Right ventricle myocardium inferior (tissue), 1 donor: ENCODE results near the gene GRIPAP1. TPM values are rescaled to one million over a fixed set of nuclear protein-coding genes. Genes with fewer than 3 reads are reported as not detected.
A peak's percentile ranks its signal among the peaks of the same experiment; 100 is the strongest.

Source experiments
- ATAC-seq: fragments of 200-7000 bp; cut with Tn5 transposase; one replicate; pipeline ENCODE4 v1.9.1; 2020; ENCODE audit warnings: mild to moderate bottlenecking, moderate library complexity
- DNase-seq: peaks from one replicate; pipeline ENCODE4 v3.0.0; 2021; ENCODE audit errors: missing footprints
- intact Hi-C: fragments of 100-400 bp; cut with DNase I; formaldehyde crosslinking; loops from one replicate; pipeline ENCODE4 v1.11.0; 2022
- long read RNA-seq: library from polyadenylated mRNA; unstranded; transcript quantifications from one replicate; pipeline ENCODE4 v2.0.0, GENCODE V29; 2021
- total RNA-seq: library from RNA; stranded (reverse); fragmentation: NEBNext Ultra II Directional; extraction: Animal tissue kit (Norgen Biotek cat#: 25700); gene quantifications from one replicate; pipeline ENCODE4 v1.2.1, GENCODE V29; 2021
- donor health status: DM: no; HTN: yes; CAD: no; lungs with severe emphysema.

GRIPAP1 gene, protein sequence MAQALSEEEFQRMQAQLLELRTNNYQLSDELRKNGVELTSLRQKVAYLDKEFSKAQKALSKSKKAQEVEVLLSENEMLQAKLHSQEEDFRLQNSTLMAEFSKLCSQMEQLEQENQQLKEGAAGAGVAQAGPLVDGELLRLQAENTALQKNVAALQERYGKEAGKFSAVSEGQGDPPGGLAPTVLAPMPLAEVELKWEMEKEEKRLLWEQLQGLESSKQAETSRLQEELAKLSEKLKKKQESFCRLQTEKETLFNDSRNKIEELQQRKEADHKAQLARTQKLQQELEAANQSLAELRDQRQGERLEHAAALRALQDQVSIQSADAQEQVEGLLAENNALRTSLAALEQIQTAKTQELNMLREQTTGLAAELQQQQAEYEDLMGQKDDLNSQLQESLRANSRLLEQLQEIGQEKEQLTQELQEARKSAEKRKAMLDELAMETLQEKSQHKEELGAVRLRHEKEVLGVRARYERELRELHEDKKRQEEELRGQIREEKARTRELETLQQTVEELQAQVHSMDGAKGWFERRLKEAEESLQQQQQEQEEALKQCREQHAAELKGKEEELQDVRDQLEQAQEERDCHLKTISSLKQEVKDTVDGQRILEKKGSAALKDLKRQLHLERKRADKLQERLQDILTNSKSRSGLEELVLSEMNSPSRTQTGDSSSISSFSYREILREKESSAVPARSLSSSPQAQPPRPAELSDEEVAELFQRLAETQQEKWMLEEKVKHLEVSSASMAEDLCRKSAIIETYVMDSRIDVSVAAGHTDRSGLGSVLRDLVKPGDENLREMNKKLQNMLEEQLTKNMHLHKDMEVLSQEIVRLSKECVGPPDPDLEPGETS
- total RNA-seq, result 20.1 TPM
- long read RNA-seq, transcript GRIPAP1-201 (26 exons, 3,031 nt), result major isoform, 15 of 36 reads
- long read RNA-seq, partial matches to known transcripts, result 10 of 36 reads
- long read RNA-seq, other reads (novel, unspliced or antisense), result 11 of 36 reads

DNA sequence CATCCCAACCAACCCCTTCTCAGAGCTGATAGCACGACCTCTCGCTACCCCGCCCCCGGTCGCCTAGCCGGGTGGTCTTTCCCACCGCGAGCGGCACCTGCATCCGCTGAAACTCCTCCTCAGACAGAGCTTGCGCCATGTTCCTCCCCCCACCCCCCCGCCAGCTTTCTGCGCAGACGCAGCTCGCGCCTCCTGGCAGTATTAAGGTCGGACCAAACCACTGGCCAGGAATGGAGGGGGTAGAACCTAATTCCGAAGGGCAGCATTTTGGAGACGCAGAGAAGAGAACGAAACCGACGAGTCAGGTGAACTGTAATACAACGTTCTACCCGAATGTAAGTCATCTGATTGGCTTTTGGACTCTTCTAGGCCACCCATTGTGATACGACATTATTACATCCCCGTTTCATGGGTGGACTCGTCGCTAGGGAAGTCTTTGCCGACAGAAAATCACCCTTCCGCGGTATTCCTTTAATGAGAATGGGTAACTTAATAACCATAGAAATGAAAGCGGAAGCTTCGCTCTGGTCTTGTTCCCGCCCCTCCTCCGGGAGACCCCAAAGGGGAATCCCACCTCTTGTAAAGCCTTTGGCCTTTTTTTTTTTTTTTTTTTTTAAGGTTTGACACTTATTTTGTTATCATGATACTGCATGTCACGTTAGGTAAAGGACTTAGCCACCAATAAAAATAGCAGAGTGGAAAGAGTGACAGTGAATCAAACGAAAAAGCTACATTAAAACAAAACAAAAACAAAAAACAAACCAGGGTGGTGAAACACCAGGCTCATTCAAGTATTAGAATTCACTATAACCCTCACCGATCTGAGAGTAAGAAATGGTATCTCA is at the start of gene GRIPAP1:
Gene GRIPAP1 (minus strand): TSS at position 174 of the 845 bp plus-strand sequence. CDS start 35 bp downstream, at position 139.
- ATAC-seq (peak; percentile 93), DNase-seq (peak; percentile 83)
- intact Hi-C loops, result loop anchor here (5.0 kb wide), 1 partner anchor 40 kb away; the partner anchor contains the start of gene TFE3

DNA sequence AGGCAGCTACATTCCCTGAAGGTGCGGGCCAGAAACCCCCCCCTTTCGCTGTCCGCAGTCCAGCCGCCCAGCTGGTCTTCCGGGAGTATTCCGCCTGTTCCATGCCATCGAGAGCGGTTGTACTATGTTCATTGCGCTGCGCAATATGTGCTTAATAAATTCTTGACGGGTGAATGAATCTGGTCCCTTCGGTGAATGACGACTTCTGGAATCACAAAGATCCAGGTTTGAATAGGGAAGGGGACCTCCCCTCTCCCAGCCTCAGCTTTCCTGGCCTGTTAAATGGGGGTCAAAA is 41.9 kb upstream of the GRIPAP1 start:
- intact Hi-C loops, result loop anchor here (5.0 kb wide), 2 partner anchors 42 to 87 kb away; partner anchors contain the start of genes GRIPAP1 and OTUD5
- ATAC-seq, result no peak
- DNase-seq, result no peak

DNA sequence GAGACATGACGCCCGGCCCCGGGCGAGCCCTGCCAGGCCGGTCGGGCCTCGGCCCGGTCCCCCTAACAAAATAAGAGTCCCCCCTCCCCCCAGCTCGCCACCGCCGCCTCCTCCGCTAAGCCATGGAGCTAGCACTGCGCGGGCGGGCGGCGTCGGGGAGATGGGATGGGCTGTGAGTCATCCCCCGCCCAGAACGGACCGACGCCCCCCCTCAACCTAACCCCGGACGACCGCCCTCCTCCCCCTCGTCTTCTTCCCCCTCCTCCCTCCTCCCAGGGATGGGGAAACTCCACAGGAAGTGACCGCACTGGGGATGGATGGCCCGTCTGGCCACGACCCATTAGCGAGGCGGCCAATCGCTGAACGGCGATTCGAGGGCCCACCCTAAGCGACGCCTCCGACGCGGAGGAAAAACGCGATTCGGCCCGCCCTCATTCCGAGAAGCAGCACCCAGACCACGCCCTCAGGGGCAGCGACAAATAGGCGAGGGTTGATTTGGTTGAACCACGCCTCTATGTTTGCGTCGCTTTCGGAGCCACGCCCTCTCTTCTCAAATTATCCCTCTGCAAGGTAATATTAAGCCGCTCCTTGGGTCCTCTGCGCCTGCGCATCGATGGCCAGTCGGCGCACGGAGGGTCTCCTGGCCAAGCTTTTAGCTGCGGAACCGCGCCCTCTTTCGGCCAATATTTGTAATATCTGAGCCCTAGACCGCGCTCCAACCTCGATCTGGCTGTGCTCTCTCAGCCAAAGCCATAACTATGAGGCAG is 41.3 kb upstream of the GRIPAP1 start, which contains the start of gene TFE3:
Gene TFE3 (minus strand): TSS at position 138 of the 767 bp plus-strand sequence. CDS start 131 bp downstream, at position 7.
- intact Hi-C loops, result loop anchor here (5.0 kb wide), 2 partner anchors 41 to 86 kb away; partner anchors contain the start of genes GRIPAP1 and OTUD5
- DNase-seq (peak; percentile 99), ATAC-seq (peak; percentile 94)

DNA sequence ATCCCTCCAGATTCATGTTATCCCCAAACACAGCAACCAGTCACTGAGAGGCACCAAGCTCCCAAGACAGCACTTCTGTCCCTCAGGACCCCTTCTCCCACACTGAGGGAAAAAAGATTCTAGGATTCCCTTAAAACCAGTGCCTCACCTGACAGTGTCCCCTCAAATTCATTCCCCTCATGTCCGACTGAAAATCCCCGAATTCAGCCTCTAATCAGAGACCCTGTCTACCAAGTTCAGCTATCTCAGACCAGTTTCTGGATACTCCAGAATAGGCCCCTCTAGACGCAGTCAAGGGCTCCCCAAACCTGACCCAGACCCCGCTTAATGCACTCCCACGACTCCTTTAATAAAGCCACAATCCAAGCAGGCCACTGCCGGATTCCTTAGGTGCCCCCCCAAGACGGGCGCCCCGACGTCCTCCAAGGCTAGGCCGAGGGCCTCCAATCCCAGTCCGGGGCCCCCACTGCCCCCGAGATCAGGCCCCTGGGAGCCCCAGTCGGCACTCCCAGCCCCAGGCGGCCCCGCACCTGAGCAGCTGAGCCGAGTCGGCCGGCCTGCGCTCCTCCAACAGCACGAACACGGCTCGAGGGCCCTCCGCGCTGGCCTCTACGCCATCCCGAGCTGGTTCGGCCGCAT is 40.6 kb upstream of the GRIPAP1 start:
- no peak for ATAC-seq
- intact Hi-C loops, result loop anchor here (5.0 kb wide), 2 partner anchors 40 to 85 kb away; partner anchors contain the start of genes GRIPAP1 and OTUD5
- no peak for DNase-seq

DNA sequence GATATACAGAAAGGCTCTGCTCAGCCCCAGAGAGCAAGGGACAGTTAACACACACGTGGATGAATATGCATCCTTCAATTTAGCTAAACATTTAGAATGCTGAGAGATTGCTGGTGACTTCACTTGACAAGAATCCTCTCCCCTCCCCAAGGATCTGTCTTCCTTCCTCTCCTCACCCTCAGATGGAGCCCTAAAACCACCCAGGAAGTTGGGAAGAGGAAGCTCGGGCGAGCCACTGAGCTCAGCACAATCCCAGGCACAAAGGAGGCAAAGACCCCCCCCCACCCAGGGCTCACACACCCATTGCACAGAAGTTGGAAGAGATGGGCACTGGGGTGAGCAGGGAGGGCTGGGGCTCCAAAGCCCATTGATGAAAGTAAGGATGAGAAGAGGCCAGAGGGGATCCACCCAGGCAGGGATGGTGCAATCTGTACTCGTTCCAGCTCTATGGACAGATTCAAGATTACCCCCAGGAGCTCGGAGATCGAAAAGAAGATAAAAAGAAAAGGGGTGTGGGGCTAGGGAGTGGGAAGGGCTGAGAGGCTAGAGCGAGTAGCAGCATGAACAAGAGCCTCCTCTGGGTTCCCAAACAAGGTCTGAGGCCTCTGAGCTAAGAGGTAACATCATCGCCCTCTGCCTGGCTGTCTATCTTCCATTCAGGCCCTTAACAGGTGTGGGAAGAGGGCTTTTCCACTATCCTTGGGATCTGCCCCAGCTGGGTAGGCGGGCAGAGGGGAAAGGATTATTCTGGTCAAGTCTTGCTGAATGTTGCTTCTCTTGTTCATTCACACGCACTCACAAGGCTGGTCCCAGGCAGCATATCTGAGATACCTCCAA is 39.9 kb upstream of the GRIPAP1 start:
- intact Hi-C loops, result loop anchor here (5.0 kb wide), 2 partner anchors 40 to 85 kb away; partner anchors contain the start of genes GRIPAP1 and OTUD5
- ATAC-seq, result no peak
- no peak for DNase-seq

DNA sequence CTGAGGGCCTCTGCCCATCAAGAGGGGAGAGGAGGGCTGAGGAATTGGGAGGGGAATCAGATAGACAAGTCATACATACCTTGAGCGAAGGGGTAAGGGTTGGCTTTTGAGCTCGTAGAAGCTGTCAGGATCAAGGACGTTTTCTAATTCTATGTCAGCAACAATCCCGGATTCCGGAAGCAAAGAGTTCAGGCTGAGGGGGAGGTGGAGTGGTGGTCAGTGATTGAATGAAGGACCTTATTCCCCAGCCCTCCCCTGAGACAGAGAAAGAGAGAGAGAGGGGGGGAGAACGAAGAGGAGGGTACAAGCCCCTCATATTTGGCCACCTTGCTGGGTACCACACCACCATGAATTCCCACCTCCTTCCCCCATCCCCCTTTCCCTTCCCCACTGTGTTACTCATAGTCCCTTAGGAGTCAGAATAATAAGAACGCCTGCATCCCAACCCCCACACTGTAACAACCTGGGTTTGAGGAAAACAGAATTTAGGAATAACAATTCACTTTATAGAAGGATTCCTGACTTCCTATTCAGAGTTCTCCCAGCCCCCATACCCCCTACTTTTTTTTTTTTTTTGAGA is 38.4 kb upstream of the GRIPAP1 start:
- DNase-seq (no peak), ATAC-seq (no peak)
- intact Hi-C loops, result loop anchor here (5.0 kb wide), 2 partner anchors 38 to 83 kb away; partner anchors contain the start of genes GRIPAP1 and OTUD5

DNA sequence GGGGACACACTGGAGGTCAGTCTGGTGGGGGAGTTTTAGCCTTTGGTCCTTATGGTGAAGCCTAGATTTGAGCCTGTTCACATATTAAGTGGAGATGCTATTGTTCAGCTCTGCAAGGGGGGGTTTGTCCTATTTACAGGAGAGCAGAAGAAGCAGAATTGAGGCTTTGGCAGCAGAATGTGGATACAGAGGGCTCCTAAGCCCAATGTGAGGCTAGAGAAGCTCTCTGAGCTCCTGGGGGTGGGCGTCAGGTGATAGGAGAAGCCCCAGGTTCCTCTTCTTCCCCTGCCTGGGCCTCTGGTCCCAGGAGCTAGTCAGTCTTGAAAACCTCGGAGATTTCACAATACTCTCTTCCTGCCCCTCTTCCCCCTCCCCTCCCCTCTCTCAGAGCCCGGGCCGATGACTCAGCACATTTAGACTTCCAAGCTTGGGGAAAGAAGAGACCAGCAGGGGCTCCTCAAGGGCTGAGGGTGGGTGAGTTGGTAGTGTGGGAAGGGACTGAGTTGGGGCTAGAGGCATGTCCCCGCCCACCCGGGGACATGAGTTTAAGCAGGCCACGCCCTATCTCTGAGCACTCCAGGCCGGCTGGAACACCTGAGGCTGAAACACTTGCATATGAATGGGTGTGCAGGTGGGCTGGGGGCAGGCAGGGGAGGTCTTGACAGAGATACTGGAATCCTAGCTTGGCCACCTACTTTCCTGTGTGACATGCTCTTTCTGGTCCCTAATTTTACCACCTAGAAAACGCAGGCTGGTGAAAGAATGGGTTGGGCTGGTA is 37.7 kb upstream of the GRIPAP1 start:
- intact Hi-C loops, result loop anchor here (5.0 to 10.0 kb wide), 3 partner anchors 37 to 82 kb away; partner anchors contain the start of genes GRIPAP1 and OTUD5
- ATAC-seq (peak; percentile 26), DNase-seq (peak; percentile 82)

DNA sequence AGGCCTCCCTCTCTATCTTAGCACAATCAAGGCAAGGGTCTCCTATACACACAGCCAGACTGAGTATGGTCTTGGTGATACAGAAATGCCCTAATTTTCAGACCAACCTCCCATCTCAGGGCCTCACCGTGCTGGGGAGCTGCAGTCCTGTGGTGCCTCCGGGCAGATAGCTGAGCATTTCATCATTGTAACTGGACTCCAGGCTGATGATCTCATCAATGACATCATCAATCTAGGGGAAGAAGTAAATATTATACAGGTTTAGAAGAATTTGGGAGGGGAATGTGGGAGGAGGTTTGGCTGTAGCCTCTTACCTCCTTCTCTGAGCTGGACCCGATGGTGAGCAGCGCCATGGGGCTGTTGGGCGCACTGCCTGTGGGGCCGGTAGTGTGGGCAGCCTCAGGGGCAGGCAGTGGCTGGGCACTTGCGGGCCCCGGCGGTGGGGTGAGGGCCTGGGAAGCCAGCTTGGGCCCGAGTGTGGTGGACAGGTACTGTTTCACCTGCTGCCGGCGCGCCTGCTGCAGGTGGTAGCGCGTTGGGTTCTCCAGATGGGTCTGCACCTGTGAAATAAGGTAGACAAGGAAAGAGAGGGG is 35.9 kb upstream of the GRIPAP1 start:
- no peak for DNase-seq
- no peak for ATAC-seq
- intact Hi-C loops, result loop anchor here (10.0 kb wide), 1 partner anchor 53 kb away; no protein-coding TSS in a partner anchor

DNA sequence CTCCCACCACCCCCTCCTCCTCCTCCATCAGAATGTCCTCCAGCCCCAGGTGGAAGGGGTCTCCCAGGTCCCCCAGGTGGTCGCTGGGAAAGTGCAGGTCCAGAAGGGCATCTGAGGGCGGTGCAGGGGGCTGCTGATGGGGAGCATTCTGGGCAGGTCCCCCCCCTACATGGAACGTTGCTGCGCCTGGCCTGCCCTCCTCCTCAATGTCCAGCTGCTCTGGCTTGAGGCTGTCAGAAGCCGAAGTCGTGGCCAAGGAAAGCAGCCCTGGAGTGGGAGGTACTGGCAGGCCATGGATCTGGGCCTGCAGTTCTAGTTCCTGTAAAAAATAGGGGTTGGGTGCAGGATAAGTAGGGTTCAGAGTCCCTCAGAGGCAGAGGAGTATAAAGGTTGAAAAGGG is 28.2 kb upstream of the GRIPAP1 start:
- DNase-seq (no peak), ATAC-seq (no peak)
- intact Hi-C loops, result loop anchor here (10.0 kb wide), 1 partner anchor 45 kb away; no protein-coding TSS in a partner anchor

DNA sequence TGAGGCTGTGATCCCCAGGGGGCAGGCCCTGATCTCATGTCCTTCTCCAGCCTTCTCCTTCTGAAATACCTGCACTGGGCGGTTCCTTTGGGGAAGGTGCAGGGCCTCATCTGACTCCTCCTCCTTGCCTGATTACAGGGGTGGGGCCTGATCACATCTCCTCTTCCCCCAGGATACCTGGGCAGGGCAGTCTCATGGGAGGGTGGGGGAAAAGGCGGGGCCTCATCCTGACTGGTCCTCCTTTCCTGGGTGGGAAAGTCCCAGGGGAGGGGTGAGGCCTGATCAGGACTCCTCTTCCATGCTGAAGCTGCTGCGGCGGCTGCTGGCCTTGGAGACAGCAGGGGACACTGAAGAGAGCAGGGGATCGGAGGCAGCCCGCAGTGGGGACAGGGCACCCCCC is 27.8 kb upstream of the GRIPAP1 start:
- no peak for ATAC-seq
- DNase-seq, result no peak

DNA sequence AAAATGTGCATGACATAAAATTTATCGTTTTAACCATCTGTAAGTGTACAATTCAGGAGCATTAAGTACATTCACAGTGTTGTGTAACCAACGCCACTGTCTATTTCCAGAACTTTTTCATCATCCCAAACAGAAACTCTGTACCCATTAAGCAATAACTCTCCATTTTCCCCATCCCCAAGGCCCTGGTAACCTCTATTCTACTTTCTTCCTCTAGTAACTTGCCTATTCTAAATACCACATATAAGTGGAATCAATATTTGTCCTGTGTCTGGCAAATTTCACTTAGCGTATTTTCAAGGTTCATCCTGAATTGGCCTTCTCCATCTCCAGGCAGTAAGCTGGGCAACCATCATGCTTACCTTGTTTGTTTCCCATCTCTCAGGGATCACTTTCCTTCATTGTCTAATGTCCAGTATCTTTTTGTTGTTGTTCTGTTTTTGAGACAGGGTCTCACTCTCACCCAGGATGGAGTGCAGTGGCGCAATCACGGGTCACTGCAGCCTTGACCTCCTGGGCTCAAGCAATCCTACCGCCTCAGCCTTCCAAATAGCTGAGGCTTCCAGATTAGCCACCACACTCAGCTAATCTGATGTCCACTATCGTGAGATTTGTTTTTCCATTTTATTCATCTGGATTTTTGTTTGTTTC is 17.7 kb upstream of the GRIPAP1 start:
- no peak for DNase-seq
- ATAC-seq, result no peak
- intact Hi-C loops, result no loop called here

More for the DNA sequence above, 27.8 kb upstream of the GRIPAP1 start:
- intact Hi-C loops, result loop anchor here (10.0 kb wide), 1 partner anchor 45 kb away; no protein-coding TSS in a partner anchor

DNA sequence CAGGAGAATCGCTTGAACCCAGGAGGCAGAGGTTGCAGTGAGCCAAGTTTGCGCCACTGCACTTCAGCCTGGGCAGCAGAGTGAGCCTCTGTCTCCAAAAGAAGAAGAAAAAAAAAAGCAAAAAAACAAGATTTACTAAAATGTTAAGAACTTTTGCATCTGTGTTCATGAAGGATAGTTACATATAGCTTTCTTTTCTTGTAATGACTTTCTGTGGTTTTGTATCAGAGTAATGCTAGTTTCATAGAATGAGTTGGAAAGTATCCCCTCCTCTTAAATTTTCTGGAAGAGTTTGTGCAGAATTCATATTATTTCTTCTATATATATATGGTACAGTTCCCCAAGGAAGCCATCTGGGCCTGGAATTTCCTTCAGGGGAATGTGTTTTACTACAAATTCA is 17.0 kb upstream of the GRIPAP1 start:
- ATAC-seq (no peak), DNase-seq (no peak)
- intact Hi-C loops, result no loop called here

DNA sequence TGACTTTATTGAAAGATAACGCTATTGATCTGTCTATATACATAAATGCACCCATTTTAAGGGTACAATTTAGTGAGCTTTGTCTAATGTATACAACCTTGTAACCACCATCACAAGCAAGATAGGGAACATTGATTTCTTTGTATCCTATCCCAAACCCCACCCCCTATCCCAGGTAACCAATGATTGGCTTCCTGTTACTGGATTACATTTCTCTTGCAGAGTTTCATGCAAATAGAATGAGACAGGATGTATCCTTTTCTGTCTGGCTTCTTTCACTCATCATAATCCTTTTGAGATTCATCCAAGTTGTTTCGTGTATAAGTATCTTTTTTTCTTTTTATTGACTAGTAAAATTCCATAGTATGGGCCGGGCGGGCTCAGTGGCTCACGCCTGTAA is 1.6 kb upstream of the GRIPAP1 start:
- ATAC-seq (no peak), DNase-seq (no peak)
- intact Hi-C loops, result loop anchor here (5.0 kb wide), 1 partner anchor 39 kb away; the partner anchor contains the start of gene TFE3
